GM19238 (cell line): ENCODE measurements around the gene AHSG.
"Not testable (repeated sequence)": the region's sequence is repeated elsewhere in the genome, so short reads cannot be mapped to it uniquely, and the experiment has no call there.

Experiments used
- DNase-seq: peaks from one replicate; pipeline ENCODE4 v3.0.0; 2011; ENCODE audit warnings: low spot score; ENCODE audit not compliant: insufficient read length

Gene AHSG

DNA sequence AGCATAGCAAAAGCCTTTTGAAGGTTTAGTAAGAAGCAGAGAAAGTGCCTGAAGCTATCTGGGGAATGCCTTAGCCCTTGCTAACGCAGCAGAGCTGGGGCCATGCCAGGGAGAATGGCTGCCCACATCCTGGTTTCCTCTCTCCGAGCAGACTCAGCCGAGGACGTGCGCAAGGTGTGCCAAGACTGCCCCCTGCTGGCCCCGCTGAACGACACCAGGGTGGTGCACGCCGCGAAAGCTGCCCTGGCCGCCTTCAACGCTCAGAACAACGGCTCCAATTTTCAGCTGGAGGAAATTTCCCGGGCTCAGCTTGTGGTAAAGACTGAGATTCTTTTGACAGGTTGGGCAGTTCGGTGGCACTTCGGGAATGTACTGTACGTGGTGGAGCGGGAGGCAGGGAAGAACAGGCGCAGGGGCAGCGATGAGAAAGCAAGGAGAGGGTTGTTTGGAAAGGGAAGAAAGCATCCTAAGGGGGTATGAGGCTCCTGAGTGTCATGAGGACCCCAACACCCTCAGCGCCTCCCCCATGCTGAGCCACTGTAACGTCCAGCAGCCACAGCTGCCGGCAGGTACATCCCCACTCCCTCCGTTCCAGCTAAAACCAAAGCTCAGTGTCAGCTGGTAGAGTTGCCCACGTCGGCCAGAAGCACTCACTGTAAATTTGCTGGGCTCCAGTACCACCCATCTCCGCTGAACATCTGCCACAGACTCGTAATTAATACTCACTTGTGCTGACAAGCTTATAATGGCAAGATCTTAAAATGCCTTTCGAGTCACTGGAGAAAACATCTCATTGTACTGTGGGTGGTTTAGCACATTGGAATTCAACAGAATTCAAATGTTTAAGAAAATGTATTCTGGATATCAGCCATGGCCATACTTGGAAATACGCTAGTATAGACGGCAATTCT is 4.4 kb downstream of the AHSG start:
- peak; percentile 83 for DNase-seq

DNA sequence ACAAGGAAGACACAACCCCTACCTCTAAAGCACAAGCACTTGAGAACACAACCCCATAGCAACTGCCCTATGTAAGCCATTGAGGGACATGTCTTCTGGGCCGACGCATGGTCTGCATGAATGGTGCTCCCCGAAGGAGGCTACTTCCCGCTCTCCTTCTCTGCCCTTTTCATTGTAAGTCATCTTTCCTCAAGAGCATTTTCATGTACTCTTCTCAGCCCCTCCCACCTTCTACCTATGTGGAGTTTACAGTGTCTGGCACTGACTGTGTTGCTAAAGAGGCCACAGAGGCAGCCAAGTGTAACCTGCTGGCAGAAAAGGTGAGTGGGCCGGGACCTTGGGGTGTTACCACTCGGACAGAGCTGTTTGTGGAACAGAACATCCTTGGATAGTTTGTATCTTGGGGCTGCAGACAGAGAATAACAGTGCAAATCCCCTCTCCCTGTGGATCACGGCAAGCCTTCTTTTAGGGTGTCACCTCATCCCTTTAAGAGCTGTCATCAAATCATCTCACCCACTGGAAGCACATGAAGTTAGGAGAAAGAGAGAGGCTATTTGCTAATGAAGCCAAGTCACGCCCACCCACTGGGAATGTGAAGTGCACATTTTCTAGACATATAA is 5.6 kb downstream of the AHSG start:
- DNase-seq = no peak

DNA sequence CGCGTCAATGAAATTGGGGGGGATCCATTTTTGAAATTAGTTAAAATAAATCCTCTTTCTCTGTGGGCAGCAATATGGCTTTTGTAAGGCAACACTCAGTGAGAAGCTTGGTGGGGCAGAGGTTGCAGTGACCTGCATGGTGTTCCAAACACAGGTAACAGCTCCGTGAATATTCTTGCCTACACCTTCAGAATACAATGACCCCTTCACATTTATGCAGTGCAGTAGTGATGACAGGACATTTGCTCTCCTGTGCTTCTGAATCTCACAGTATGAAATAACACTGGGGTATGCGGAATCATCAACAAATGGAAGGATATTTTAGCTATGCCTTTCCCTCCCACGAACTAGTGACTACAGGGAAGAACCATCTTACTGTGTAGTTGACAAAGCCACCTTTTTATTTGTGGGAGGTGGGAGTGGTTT is 6.9 kb downstream of the AHSG start:
- no peak for DNase-seq

DNA sequence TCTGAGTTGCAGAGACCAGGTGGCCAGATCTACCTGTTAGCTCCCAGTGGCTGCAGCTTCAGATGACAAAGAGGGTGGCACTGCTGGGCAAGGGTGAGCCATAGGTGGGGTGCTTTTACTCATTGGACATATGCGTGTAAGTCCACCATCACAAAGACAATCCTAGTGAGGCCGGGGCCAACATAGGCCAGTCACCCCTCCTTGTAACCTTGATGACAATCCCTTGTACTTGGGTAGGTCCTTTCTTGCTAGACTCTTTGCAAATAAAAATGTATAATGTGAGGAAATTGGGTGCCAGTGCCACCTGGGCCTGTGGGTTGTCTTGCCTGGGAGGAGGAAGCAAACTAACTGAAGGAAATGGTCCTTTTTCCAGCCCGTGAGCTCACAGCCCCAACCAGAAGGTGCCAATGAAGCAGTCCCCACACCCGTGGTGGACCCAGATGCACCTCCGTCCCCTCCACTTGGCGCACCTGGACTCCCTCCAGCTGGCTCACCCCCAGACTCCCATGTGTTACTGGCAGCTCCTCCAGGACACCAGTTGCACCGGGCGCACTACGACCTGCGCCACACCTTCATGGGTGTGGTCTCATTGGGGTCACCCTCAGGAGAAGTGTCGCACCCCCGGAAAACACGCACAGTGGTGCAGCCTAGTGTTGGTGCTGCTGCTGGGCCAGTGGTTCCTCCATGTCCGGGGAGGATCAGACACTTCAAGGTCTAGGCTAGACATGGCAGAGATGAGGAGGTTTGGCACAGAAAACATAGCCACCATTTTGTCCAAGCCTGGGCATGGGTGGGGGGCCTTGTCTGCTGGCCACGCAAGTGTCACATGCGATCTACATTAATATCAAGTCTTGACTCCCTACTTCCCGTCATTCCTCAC is 7.6 kb downstream of the AHSG start:
- no peak for DNase-seq

DNA sequence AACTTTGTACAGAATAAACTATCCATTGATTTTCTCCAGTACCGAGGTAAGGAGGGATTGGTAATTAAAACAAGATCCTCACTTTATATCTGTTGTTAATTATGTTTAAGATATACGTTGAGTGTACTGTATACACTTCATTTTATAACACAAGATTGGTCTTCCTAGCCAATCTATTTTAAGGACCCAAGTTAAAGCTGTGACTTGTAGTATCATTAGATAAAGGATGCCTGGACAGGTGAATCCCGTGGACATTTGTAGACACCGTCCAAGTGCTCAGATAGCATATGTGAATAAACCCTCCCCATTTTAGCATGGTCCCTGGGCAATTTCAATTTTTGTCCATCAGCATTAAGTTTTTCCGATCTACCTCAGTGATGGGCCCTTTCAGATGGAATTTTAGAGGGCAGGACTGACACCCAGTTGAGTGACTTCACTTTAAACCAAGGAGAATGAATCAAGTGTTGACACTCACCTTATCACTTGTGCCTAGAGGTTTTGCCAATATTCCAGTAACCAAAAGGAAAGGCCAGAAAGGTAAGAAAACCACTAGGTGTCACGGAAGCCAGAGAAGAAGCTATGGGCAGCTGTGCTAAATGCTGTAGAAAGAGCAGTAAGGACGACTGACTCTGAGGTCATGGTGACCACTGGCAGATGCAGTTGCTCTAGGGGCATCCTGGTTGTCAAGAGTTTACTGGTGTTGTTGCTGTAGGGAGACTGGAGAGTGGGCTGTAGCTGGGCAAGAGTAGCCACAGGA is 9.2 kb downstream of the AHSG start:
- DNase-seq = no peak

DNA sequence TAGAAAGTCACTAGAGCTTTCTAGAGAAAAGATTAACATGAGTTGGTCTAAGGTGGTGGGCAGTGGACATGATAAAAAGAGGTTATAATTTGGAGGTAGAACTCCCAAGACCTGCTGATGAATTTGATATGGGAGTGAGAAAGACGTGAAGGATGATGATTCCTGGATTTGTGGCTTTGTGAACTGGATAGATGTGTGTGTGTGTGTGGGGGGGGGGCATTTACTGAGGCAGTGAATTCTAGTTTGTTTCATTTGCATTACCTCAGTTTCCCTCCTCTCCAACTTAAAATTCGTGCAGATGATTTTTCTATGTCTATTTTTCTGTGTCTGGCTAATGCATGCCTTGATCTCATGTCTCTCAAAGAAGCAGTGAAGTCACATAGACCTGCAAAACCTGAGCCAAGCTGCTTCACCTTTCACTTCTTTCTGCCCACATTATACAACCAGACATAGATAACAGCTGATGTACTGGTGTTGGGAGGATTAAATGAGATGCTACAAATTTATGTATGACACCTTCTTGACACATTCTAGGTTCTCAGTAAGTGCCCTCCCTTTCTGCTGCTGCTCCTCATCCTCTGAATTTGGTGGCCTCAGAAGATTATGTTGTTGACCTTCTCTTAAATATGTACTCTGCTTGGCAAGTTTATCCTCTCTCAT is 9.9 kb downstream of the AHSG start:
- DNase-seq = no peak

DNA sequence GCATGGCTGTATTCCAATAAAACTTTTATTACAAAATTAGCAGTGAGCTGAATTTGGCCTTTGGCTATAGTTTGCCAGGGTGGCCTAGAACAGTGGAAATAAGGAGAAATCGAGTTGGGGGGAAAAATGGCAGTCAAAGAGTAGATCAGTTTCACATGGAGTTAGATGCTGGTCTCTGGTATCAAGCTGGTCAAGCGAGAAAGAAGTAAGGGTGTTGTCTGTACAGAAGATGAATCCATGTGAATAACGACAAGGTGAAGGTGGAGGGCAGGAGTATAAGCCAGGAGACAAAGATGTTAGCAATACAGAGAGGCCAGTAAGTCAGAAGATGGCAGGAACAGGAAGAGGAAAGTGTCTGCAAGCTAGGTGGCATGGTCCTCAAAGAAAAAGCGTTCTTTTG is 11.7 kb downstream of the AHSG start:
- no peak for DNase-seq

DNA sequence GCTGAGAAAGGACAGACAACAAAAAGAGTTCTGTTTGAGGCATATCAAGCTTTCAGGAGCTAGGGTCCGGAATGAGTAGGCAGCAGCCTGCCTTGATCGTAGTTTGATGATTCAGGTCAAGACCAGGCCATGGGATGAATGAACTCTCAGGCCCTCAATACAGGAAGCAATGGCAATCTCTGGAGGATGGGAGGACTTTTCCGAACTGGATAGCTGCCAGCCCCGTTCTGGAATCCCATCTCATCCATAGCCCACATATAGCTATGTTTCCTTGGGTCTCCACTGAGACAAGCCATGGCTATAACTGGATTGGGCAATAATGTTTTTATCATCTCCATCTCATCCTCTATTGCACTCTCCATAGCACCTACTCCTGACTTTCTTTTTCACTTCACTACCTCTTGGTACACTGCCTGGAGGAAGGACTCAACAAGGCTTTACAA is 12.8 kb downstream of the AHSG start:
- no peak for DNase-seq

DNA sequence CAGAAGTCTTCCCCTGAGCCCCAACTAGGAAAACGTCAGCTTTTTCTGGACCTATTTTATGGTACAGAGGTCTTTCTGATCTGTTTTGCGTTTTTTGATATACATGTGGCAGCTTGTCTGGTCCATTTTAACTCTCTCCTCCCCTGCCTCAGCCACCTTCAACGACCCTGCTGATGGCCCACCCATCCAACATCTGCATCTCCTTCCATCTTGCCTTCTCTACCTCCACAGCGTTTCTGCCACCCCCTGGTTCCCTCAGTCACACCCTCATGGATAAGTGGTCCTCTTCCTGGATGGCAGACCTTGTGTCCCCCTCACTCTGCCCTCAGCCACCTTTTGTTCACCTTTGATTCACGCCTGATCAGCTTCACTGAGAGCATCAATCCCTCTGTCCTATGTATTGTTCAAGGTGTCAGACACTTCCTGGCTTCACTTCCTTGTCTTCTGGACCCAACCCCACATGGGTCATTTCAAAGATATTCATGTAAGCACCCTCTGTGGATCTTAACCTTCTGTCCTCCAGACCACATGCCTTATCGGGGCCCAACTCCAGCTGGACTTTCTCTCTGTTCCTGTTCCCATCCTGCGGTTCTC is 13.5 kb downstream of the AHSG start:
- no peak for DNase-seq

DNA sequence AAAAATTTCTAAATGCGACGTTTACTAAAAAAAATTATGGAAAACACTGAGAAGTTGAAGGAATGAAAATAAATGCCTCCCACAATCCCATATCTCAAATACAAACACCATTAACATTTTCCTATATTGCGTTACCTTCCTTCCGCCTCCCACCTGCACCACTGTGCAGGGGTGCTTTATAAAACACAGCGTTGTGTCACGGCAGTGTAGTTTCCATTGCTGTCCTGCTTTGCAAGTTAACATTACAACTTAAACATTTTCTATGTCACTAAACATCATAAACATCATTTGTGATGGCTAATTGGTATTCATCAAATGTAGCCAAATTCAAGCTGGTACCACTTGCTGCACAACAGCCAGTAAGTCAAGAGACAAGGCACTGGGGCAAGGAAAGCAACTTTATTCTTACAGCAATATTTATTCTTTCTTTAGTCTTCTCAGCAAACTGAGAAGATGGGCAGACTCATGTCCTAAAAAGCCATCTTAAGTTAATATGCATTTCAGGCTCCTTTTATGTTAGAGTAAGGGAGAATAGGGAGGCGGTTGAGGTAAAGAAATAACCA is 15.1 kb downstream of the AHSG start:
- DNase-seq = no peak

DNA sequence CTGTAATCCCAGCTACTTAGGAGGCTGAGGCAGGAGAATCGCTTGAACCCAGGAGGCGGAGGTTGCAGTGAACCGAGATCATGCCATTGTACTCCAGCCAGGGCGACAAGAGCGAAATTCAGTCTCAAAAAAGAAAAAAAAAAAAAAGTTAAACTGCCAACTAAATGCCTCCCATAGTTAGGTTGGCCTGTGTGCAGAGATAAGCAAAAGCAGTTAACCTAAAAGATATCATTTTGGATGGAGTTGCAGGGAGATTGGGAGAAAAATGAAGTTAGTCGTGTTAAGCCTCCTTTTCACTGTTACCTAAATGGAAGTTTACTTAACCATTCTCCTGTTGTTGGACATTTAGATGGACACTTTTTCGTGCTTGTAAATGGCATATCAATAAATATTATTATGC is 15.9 kb downstream of the AHSG start:
- no peak for DNase-seq

DNA sequence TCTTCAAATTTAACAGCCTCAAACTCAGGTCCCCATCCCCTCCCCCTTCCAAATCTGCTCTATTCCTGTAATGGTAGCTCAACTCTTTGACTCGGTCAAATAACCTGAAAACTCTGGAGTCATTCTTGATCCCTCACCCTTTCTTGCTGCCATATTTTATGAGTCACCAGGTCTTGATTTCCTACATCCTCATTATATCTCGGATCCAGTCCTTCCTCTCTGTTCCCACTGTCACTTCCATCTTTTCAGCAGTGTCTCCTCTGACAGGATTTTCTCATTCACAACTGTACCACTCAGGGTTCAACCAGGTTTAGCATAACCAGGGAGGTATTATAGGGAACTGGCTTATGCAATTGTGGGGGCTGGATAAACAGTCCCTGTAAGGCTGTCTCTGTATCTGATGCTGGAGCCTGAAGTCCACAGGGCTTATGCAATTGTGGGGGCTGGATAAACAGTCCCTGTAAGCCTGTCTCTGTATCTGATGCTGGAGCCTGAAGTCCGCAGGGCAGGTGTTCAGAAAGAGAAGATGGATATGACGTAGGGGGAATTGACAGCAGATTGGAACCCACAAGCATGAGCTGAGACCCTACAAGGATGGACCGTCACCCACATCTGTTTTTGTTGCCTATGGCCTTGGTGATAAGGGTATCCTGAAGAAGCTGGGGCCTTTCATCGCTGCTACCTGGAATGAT is 18.2 kb downstream of the AHSG start:
- no peak for DNase-seq

DNA sequence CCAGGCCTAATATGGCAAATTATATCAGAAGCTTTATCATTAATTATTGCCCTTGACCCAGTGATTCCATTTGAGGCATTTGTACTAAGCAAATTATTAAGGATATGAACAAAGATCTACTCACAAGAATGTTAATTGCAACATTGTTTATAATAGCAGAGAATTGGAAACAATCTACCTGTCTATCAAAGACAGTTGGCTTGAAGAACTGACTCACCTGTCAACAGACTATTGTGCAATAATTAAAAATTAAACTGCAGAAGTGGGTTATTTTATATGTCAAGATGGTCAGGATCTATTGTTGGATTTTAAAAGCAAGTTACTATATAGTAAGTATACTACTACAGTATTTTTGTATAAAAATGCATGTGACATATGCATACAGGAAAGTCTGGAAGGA is 20.6 kb downstream of the AHSG start:
- DNase-seq = no peak

DNA sequence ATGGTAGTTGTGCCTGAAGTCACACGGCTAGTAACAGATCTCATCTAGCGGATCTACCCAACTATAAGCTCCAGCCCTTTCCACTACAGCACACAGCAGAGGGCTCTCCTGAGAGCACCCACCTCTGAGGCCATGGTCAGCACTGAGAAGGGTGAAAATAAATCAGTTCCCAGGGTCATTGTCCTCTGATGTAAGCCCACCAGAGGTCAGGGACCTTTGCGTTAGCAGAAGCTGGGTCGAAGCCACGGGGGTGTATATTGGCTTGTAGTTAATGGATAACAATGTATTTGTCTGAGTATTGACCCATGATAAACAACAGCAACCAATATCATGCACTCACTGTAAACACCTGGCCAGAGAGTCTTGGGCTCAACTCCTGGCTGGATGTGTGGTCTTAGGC is 21.3 kb downstream of the AHSG start:
- not testable (repeated sequence) for DNase-seq

DNA sequence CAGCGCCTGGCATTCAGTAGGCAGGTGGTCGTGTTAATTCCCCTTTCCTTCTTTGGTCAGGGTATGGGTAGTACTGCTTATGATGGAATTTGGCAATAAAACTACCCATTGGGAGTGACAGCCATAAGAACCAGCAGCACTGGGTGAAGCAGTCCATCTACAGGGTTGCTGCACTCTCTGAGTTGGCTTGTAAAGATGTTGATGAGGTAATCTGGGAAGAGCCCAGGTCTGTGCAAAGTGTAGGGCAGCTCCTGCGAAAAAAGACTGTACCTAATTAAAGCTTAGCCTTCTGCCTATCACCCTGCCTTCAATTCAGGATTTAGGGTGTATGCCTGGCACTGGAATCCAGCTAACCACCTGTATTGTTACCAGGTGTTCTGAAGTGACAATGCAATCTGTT is 22.7 kb downstream of the AHSG start:
- no peak for DNase-seq

DNA sequence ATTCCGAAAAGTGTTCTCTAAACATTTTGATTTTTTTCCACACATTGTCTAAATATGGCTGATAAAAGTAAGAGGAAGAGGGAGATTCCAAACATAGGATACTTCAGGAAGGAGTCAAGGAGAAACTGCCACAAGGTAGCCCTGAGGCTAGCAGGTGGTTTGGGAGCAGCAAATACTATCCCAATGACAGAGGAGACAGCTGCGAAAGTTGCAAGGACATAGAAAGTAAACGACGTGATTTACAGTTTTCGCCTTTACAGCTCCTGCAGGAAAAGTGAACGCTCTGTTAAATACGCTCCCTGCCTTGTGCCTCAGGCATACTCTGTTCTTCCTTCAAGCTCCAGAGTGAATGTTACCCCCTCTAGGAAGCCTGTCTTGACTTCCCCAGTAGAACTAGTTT is 23.7 kb downstream of the AHSG start:
- no peak for DNase-seq

DNA sequence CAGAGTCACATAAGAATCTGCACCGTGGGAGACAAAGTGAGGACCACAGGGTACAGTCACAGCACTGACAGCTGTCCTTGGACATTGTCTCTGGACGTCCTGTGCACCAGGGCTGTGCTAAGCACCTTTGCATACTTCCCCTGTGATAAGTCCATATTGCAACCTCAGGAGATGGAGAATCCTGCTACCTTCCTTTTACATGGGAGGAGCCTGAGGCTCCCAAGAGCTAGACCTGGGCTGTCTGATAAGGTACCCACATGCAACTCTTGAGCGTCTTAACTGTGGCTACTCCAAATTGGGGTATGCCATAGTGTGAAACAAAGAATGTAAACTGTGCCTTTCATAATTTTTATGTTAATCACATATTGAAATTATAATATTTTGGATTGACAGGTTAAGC is 24.8 kb downstream of the AHSG start:
- no peak for DNase-seq

DNA sequence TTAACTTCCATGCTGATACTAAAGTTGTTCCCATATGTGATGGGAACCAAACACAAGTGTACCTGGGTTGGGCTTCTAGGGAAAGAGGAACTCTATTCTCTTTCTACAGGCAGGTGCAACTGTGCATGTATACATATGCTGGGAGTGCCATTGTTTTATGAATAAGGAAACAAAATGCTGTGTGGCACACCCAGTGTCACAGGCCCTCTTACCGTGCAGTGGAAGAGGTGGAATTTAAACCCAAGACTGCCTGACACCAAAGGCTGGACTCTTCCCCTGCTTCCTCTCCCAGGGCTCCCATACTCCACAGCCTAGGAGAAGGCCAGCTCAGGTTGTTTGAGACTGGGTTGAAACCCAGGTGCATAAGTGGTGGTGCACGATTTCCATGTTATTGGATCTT is 25.4 kb downstream of the AHSG start:
- DNase-seq = no peak

DNA sequence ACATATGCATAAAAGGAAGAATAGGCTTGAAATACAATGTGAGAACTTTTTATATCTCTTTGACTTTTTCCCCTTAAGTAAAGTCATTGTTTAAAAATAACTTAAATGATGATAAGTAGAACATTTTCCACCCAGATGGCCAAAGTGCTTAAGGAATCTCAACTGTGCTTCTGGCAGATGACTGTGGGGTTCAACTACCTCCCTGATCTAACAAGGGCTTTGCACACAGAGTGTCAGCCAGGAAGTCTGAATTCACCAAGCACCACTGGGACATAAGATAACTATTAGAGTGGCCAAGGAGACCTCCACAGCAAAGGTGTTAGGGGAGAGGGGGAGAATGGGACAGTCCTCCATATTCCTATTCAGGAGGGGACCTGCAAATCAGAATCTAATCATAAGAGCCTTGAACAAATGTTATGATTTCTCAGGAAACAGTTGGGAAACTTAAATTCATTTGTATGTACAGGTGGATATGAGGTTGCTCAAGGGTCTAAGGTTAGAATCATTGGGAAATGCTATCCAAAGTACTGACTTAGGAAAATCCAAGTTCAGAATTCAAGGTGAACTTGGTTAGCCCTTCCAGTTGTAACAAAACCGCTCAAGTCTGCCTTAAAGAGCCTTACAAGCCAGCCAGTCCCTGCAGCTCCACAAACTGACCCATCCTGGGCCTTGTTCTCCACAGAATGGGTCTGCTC is 27.1 kb downstream of the AHSG start, which contains the start of gene FETUB:
Gene FETUB (plus strand): TSS at position 622 of the 695 bp plus-strand sequence. CDS start 62 bp downstream, at position 684.
- DNase-seq = no peak
